Activated CD4-positive, alpha-beta T cell treated with anti-CD3 and anti-CD28 coated beads, Interleukin-2, amount 10 ng/mL, durations not matched to agents 7 days and 5 days (primary cell): ENCODE data around the gene BCL11B. TPM values are rescaled to one million over a fixed set of nuclear protein-coding genes. Genes with fewer than 3 reads are reported as not detected.

Experiments used
- CTCF ChIA-PET: fragments of 350-600 bp; sonication (Branson Sonifier 250); formaldehyde crosslinking; loops from one replicate; lab custom pipeline; 2021; ENCODE audit warnings: antibody characterized with exemption; lab: Charles Lee
- POLR2A ChIA-PET: fragments of 350-600 bp; sonication (Branson Sonifier 250); formaldehyde crosslinking; loops from one replicate; lab custom pipeline; 2021; ENCODE audit warnings: antibody characterized with exemption; lab: Charles Lee
- DNase-seq: peaks from one replicate; pipeline ENCODE4 v3.0.0-alpha.2; 2020
- H3K27ac Mint-ChIP-seq: one replicate; pipeline ENCODE4 v1.8.0; 2021; ENCODE audit warnings: mild to moderate bottlenecking, moderate library complexity, mixed read lengths
- H3K27me3 Mint-ChIP-seq: one replicate; pipeline ENCODE4 v1.8.0; 2021; ENCODE audit warnings: mixed read lengths
- H3K36me3 Mint-ChIP-seq: one replicate; pipeline ENCODE4 v1.8.0; 2021; ENCODE audit warnings: low read depth, mixed read lengths
- H3K4me1 Mint-ChIP-seq: one replicate; pipeline ENCODE4 v1.8.0; 2021; ENCODE audit warnings: mixed read lengths
- H3K4me3 Mint-ChIP-seq: one replicate; pipeline ENCODE4 v1.8.0; 2021; ENCODE audit warnings: mild to moderate bottlenecking, moderate library complexity, mixed read lengths
- H3K9me3 Mint-ChIP-seq: one replicate; pipeline ENCODE4 v1.8.0; 2021; ENCODE audit warnings: mixed read lengths
- total RNA-seq, 2 experiments: library from RNA; stranded (reverse); gene quantifications; one replicate each; pipeline ENCODE4 v1.2.3, GENCODE V29; 2021

The BCL11B gene
- total RNA-seq, 2 experiments from 2014 or later, result 115 to 116 TPM

- Mint-ChIP-seq H3K36me3 (peaks cover 94% of the 10 kb centered on the region), H3K4me3 (peak overlapping the region; percentile 87), H3K27me3 (no peaks in the 10 kb centered on the region), H3K27ac (peak overlapping the region; percentile 99), H3K4me1 (peaks cover 66% of the 10 kb centered on the region), H3K9me3 (no peaks in the 10 kb centered on the region)
- no peak for DNase-seq
- POLR2A ChIA-PET, result interaction anchor here (0.7 to 1.7 kb wide), 2 partner anchors 8 to 11 kb away, joined by 4 to 13 read pairs; partner anchors contain the start of gene BCL11B
- CTCF ChIA-PET, result interaction anchor here (0.6 to 10.8 kb wide), 9 partner anchors 8 to 82 kb away, joined by 3 to 192 read pairs (median 7); partner anchors contain the start of gene BCL11B
Observed at GRCh38 chr14:99263564-99264330, 8.2 kb downstream of the BCL11B start.

DNA sequence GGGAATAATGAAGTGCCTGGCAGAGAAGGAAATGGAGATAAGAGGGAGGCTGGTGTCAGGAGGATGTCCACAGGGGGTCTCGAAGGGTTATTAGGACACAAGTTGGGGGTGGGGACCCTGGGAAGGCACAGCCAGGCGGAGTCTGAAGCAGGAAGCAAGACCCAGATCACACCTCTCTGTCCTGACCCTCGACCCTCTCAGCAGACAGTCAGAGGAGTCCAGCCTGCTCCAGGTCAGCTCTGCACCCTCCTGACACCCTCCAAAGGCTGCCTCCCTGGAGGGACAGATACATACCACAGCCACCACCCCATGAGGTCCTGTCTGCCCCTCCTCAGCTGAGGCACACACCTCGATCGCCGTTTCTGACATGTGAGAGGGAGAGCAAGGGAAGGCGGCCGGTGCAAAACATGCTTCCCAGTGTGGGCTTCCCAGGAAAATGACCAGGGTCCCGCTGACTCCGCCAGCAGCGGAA lies 9.0 kb downstream of the BCL11B start:
- H3K27me3 Mint-ChIP-seq, result no peaks in the 10 kb centered on the region
- peaks cover 94% of the 10 kb centered on the region for H3K36me3 Mint-ChIP-seq
- DNase-seq, result peak; percentile 18
- CTCF ChIA-PET, result interaction anchor here (0.6 to 10.8 kb wide), 11 partner anchors 9 to 83 kb away, joined by 3 to 192 read pairs (median 4); partner anchors contain the start of gene BCL11B
- H3K4me3 Mint-ChIP-seq, result peak overlapping the region; percentile 87
- POLR2A ChIA-PET, result interaction anchor here (1.0 to 1.7 kb wide), 3 partner anchors 8 to 38 kb away, joined by 3 to 13 read pairs (median 11); partner anchors contain the start of gene BCL11B
- H3K27ac Mint-ChIP-seq, result peak overlapping the region; percentile 99
- H3K4me1 Mint-ChIP-seq, result peaks cover 74% of the 10 kb centered on the region
- H3K9me3 Mint-ChIP-seq, result no peaks in the 10 kb centered on the region

GRCh38 chr14:99261912-99262787 lies 9.8 kb downstream of the BCL11B start:
- ChIA-PET POLR2A (interaction anchor here (1.0 to 2.0 kb wide), 4 partner anchors 9 to 37 kb away, joined by 3 to 13 read pairs (median 8); partner anchors contain the start of gene BCL11B), CTCF (interaction anchor here (0.7 to 10.8 kb wide), 11 partner anchors 8 to 66 kb away, joined by 3 to 192 read pairs (median 5); partner anchors contain the start of gene BCL11B)
- H3K4me3 Mint-ChIP-seq, result peak overlapping the region; percentile 87
- no peaks in the 10 kb centered on the region for H3K9me3 Mint-ChIP-seq
- peak; percentile 92 for DNase-seq
- H3K36me3 Mint-ChIP-seq, result peaks cover 93% of the 10 kb centered on the region
- peaks cover 82% of the 10 kb centered on the region for H3K4me1 Mint-ChIP-seq
- peak overlapping the region; percentile 99 for H3K27ac Mint-ChIP-seq
- no peaks in the 10 kb centered on the region for H3K27me3 Mint-ChIP-seq

DNA sequence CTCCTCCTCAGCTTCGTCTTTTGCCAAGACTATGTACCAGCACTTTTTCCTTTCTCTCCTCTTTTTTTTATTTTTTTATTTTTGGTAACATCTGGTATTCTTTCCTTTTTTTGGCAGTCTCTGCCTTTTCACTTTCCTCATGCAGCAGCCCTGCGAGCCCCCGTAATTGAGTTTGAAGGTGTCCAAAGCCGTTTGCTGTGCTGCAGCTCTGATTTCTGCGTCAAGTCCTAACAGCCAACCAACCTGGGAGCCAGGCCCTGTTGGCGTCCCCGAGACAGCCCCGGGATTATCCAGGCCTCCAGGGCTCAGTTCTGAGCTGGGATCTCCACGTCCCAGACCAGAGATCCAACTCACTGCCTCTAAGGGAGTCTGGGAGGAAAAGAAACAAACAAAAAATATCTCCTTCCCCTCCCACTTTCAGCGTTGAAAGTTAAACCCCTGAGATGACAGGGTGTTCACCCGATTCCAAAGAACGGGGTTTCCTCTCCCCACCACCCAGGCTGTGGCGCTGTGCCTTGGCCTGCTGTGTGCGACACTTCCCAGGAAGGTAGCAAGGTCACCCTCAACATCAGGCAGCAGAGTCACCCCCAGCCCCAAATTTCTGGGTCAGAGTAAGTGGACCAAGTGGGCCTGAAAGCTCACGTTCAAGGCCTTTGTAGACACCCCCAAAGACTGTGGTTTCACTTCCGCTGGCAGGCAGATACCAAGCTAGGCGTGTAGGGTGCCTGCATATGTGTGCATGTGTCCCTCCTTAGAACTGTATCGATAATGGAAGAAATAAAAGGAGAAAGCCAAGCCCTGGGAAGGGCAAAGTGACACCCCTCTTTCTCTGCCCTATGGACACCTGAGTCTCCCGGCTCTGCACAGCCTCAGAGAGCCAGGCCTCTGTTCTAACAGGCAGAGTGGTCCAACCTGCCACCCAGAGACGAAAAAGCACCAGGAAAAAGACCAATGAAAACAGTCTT lies 11.1 kb downstream of the BCL11B start:
- no peaks in the 10 kb centered on the region for H3K9me3 Mint-ChIP-seq
- no peaks in the 10 kb centered on the region for H3K27me3 Mint-ChIP-seq
- peak; percentile 82 for DNase-seq
- ChIA-PET CTCF (interaction anchor here (1.0 to 10.8 kb wide), 8 partner anchors 10 to 1283 kb away, joined by 3 to 192 read pairs (median 4); partner anchors contain the start of gene BCL11B), POLR2A (interaction anchor here (2.0 kb wide), 1 partner anchor 12 kb away, joined by 4 read pairs; no protein-coding TSS in a partner anchor)
- peaks cover 88% of the 10 kb centered on the region for H3K4me1 Mint-ChIP-seq
- peak overlapping the region; percentile 99 for H3K27ac Mint-ChIP-seq
- H3K4me3 Mint-ChIP-seq, result peak overlapping the region; percentile 87
- peaks cover 94% of the 10 kb centered on the region for H3K36me3 Mint-ChIP-seq

DNA sequence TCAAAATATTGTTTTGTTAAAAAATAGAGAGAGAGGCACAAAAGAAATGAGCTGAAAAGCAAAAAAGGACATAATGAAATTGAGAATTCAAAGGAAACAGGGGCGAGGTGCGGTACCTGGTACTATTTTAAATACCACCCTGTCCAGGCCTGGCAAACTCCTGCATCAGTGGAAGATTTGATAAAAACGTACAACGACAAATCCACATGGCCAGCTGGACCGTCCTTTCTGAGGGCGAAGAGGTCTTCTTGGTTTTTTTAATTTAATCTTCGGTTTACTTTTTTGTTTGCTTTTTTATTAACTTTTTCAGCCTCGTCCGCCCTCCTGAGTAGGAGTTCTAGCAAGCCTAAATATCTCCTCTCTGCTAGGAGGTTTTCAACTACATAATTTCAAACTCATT lies 11.9 kb downstream of the BCL11B start:
- H3K27me3 Mint-ChIP-seq, result no peaks in the 10 kb centered on the region
- H3K4me1 Mint-ChIP-seq, result peaks cover 90% of the 10 kb centered on the region
- H3K36me3 Mint-ChIP-seq, result peaks cover 94% of the 10 kb centered on the region
- CTCF ChIA-PET, result interaction anchor here (1.0 to 10.8 kb wide), 6 partner anchors 12 to 1282 kb away, joined by 3 to 192 read pairs (median 3); partner anchors contain the start of gene BCL11B
- H3K27ac Mint-ChIP-seq, result peak overlapping the region; percentile 99
- no peak for DNase-seq
- peak overlapping the region; percentile 87 for H3K4me3 Mint-ChIP-seq
- POLR2A ChIA-PET, result interaction anchor here (2.0 kb wide), 1 partner anchor 11 kb away, joined by 4 read pairs; no protein-coding TSS in a partner anchor
- no peaks in the 10 kb centered on the region for H3K9me3 Mint-ChIP-seq

- DNase-seq, result peak; percentile 60
- CTCF ChIA-PET, result interaction anchor here (1.5 kb wide), 1 partner anchor 12 kb away, joined by 6 read pairs; no protein-coding TSS in a partner anchor
- no peaks in the 10 kb centered on the region for H3K27me3 Mint-ChIP-seq
- peaks cover 90% of the 10 kb centered on the region for H3K4me1 Mint-ChIP-seq
- POLR2A ChIA-PET, result no interaction called here
- no peaks in the 10 kb centered on the region for H3K9me3 Mint-ChIP-seq
- peaks cover 91% of the 10 kb centered on the region for H3K36me3 Mint-ChIP-seq
- H3K4me3 Mint-ChIP-seq, result peak overlapping the region; percentile 87
- H3K27ac Mint-ChIP-seq, result peak overlapping the region; percentile 99
Observed at GRCh38 chr14:99258876-99259726, 12.9 kb downstream of the BCL11B start.

DNA sequence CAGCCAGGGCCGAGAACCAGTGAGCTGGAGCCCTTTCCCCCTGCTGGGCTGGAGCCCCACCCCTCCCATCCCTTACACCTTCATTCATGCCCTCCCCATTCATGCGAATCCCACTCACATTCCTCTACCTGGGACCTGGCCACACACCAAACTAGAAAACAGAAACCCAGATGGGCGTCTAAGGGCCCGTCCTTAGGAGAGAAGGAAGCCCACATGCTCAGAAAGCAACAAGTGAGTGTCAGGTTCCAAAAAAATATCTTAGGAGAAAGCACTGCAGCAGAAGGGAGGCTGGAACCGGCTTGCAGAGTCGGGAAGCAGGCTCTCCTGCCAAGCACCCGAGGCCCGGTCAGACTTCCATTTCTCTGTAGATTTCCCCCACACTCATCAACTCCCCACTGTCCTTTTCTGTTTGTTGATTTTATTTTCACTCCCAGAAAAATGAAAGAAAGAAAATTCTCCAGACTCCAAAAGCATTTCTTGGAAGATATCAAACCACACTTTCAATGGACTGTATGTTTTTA lies 13.6 kb downstream of the BCL11B start:
- CTCF ChIA-PET, result interaction anchor here (0.6 to 1.8 kb wide), 4 partner anchors 11 to 33 kb away, joined by 3 to 9 read pairs (median 4); no protein-coding TSS in a partner anchor
- H3K4me1 Mint-ChIP-seq, result peaks cover 91% of the 10 kb centered on the region
- H3K4me3 Mint-ChIP-seq, result peak overlapping the region; percentile 87
- H3K9me3 Mint-ChIP-seq, result no peaks in the 10 kb centered on the region
- peaks cover 91% of the 10 kb centered on the region for H3K36me3 Mint-ChIP-seq
- POLR2A ChIA-PET, result no interaction called here
- no peaks in the 10 kb centered on the region for H3K27me3 Mint-ChIP-seq
- H3K27ac Mint-ChIP-seq, result peak overlapping the region; percentile 99
- no peak for DNase-seq

GRCh38 chr14:99257673-99258221 lies 14.2 kb downstream of the BCL11B start:
- peaks cover 91% of the 10 kb centered on the region for H3K4me1 Mint-ChIP-seq
- no peaks in the 10 kb centered on the region for H3K9me3 Mint-ChIP-seq
- peak overlapping the region; percentile 99 for H3K27ac Mint-ChIP-seq
- DNase-seq, result peak; percentile 17
- H3K36me3 Mint-ChIP-seq, result peaks cover 91% of the 10 kb centered on the region
- ChIA-PET CTCF (interaction anchor here (1.0 to 1.8 kb wide), 5 partner anchors 11 to 75 kb away, joined by 3 to 9 read pairs (median 3); no protein-coding TSS in a partner anchor), POLR2A (no interaction called here)
- peak overlapping the region; percentile 87 for H3K4me3 Mint-ChIP-seq
- H3K27me3 Mint-ChIP-seq, result no peaks in the 10 kb centered on the region

DNA sequence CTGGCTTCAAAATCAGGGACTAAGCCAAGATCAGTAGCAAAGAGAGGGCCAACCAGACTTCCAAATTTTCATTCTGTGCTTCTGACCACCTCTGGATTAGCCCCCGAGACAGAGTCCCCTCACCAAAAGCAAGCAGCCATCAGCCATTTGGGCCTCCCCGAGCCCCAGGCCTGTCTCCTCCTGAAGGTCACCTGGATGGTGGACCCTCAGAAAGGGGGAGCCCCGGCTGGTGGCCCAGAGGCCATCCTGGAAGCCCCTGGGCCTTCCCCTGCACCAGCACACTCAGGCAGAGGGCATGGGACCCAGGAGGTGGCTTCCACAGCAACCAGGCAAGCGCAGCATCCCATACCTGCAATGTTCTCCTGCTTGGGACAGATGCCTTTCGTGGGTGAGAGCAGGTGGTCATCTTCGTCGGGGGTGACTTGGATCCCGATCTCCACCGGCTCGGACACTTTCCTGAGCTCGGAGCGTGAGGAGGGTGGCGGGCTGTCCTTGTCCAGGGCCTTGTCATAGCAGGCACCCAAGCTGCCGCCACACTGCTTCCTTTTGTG lies 14.8 kb downstream of the BCL11B start:
- Mint-ChIP-seq H3K27ac (peak overlapping the region; percentile 99), H3K36me3 (peaks cover 91% of the 10 kb centered on the region)

DNA sequence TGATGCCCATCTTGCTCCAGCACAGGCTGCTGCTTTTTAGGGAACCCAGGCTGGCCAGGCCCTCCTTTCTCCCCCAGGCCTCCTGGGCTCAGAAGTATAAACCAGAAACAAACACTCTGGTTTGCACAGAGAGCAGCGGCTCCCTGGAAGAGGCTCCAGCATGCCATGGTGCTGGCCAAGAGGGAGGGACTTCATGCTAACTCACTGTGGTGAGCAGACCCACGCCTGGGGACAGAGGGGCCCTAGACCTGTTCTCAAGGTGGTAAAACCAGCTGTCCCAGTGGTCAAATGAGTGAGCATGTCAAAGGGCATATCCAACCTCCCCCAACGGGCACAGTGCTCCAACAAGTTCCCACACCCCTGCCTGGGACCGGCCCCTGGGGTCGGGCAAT lies 15.5 kb downstream of the BCL11B start:
- H3K27ac Mint-ChIP-seq, result peak overlapping the region; percentile 99
- DNase-seq, result no peak
- no peaks in the 10 kb centered on the region for H3K9me3 Mint-ChIP-seq
- H3K4me3 Mint-ChIP-seq, result peak overlapping the region; percentile 87
- peaks cover 92% of the 10 kb centered on the region for H3K36me3 Mint-ChIP-seq
- H3K4me1 Mint-ChIP-seq, result peaks cover 92% of the 10 kb centered on the region
- no peaks in the 10 kb centered on the region for H3K27me3 Mint-ChIP-seq
- ChIA-PET POLR2A (no interaction called here), CTCF (interaction anchor here (1.3 to 1.8 kb wide), 6 partner anchors 10 to 74 kb away, joined by 3 to 9 read pairs (median 4); no protein-coding TSS in a partner anchor)

More for the DNA sequence above, 14.8 kb downstream of the BCL11B start:
- Mint-ChIP-seq H3K4me1 (peaks cover 91% of the 10 kb centered on the region), H3K27me3 (no peaks in the 10 kb centered on the region), H3K4me3 (peak overlapping the region; percentile 87), H3K9me3 (no peaks in the 10 kb centered on the region)
- CTCF ChIA-PET, result interaction anchor here (1.3 to 1.8 kb wide), 7 partner anchors 9 to 75 kb away, joined by 3 to 9 read pairs (median 3); no protein-coding TSS in a partner anchor
- no peak for DNase-seq
- POLR2A ChIA-PET, result no interaction called here
